Measurements from ENCODE around the gene WDR20.

WDR20 gene

DNA sequence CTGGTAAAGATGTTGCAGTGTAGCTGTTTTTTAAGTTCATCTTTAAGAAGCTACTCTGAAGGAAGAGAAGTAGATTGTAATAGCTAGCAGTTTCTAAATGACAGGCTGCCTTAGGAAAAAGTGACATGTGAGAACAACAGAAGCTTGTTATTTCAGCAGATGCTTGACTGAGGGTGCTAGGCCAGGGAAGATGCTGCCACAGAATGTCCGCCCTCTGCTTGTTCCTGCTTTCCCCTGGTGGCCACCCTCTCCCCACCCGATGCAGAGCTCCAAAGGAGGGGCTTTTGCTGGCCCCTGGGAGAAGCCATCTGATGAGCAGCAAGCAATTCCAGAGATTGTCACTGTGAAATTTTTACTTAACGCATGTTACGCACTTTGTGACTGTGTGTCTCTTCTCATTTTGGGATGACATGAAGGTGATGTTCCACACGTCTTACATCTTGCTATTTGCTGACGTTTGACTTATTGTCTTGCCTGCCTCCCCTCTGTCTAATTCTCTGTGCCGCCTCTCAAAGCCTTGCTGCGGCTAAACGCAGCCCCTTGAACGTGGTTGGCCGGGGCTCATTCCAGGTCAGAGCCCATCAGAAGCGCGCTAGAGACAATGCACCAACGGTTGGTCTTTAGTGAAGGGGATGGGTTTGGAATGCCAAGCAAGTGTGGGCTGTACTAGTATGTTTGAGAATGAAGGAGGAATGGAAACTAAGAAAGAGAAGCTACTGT lies 44.8 kb downstream of the WDR20 start:
- TF ChIP-seq, protein P1, sequence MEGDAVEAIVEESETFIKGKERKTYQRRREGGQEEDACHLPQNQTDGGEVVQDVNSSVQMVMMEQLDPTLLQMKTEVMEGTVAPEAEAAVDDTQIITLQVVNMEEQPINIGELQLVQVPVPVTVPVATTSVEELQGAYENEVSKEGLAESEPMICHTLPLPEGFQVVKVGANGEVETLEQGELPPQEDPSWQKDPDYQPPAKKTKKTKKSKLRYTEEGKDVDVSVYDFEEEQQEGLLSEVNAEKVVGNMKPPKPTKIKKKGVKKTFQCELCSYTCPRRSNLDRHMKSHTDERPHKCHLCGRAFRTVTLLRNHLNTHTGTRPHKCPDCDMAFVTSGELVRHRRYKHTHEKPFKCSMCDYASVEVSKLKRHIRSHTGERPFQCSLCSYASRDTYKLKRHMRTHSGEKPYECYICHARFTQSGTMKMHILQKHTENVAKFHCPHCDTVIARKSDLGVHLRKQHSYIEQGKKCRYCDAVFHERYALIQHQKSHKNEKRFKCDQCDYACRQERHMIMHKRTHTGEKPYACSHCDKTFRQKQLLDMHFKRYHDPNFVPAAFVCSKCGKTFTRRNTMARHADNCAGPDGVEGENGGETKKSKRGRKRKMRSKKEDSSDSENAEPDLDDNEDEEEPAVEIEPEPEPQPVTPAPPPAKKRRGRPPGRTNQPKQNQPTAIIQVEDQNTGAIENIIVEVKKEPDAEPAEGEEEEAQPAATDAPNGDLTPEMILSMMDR (IDR thresholded peaks at IDR 0.05; ENCODE audit: extremely low read depth, missing control alignments) = no peak
- peak; percentile 46 for DNase-seq (ENCODE audit: low spot score)

DNA sequence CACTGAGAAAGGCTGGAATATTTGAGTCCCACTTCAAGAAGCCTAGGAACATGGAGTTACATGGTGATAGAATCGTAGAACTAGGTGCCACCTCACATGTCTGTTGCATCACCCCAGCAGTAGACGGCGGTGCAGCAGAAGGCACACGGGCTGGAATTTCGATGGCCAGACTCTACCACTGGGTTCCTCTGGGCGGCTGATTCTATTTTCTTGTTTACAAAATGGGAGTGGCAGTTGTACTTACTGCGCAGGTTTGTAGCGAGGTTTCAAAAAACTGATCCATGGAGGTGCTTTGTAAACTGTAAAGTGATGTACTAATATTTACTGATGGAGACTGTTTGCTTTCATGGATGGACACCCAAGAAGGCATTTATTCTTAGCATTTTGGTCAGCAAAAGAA lies 45.7 kb downstream of the WDR20 start:
- DNase-seq (ENCODE audit: low spot score) = no peak

DNA sequence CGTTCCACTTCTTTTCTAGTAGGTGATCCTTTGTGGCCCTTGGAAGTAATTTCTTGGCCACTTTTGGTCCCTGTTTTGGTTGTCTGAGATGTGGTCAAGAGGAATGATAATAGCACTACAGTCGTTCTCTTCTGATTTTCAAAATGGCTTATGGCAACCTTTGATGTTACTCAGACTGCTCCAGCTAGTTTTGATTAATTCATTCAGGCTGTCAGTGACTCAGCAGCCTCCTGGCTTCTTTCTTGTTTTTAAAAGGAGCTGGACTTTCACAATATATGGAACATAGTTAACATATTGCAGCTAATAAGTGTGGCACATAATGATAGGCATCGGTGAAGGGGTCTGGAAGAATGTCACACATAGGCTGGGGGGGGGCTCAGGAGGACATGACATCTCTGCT lies 47.3 kb downstream of the WDR20 start:
- no peak for DNase-seq (ENCODE audit: low spot score)
- TF ChIP-seq, protein P1 (IDR thresholded peaks at IDR 0.05; ENCODE audit: extremely low read depth, missing control alignments) = no peak

More for the DNA sequence above, 45.7 kb downstream of the WDR20 start:
- TF ChIP-seq, protein P1 (IDR thresholded peaks at IDR 0.05; ENCODE audit: extremely low read depth, missing control alignments) = no peak

DNA sequence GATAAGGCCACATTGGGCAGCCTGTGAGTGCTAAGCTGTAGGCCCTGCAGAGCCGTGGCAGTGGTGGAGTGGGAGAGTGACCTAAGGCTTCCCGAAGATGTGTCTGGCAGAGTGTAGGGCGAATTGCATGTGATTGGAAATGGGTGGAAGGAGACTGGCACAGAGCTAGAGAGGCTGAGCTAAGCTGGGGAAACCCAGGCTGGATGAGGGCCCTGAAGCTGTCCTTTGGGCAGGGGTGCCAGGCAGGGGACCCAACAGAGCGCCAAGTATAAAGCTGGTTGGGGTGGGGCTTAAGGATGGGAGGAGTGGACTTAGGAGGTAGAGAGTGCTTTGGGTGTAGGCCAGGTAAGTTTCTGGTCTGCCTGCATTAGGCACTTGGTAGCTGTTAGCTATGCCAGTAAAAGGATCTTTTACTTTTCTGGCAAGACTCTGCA lies 47.9 kb downstream of the WDR20 start:
- TF ChIP-seq, protein P1 (IDR thresholded peaks at IDR 0.05; ENCODE audit: extremely low read depth, missing control alignments) = no peak
- DNase-seq (ENCODE audit: low spot score) = no peak

DNA sequence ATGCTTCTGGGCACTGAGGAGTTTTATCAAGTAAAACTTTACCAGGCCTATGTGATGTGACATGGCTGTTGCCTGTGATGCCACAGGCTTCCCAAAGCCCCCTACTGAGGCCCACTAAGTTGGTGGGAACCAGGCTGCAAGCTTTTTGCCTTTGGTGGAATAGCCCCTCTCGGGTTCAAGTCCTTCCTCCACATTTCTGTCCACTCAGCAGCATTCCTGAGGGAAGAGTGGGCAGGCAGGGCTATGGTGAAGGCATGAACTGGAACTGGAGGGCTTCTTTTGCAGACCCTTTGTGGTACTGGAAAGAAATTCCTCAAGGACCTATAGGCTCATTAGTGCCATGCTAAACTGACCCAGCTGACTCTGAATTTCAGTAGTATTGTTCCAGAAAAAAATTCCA lies 48.5 kb downstream of the WDR20 start:
- DNase-seq (ENCODE audit: low spot score) = no peak
- TF ChIP-seq, protein P1 (IDR thresholded peaks at IDR 0.05; ENCODE audit: extremely low read depth, missing control alignments) = no peak

DNA sequence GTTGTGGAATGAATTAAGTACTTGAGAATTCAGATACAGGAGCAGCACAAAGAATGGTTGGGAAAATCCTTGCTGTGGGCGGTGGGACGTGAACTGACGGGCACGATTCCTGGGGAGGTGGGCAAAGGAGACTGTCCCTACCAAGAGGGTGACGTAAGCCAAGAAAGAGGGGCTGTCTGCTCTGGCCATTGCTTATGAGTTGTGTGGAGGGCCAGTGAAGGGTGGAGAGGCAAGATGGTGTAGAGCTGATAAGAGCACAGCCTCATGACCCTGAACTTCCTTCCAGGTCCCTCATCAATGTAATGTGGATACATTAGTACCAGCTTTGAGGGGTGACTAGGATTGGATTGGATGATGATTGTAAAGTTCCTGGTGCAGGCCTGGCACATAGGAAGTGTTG lies 50.2 kb downstream of the WDR20 start:
- no peak for DNase-seq (ENCODE audit: low spot score)
- TF ChIP-seq, protein P1 (IDR thresholded peaks at IDR 0.05; ENCODE audit: extremely low read depth, missing control alignments) = no peak

DNA sequence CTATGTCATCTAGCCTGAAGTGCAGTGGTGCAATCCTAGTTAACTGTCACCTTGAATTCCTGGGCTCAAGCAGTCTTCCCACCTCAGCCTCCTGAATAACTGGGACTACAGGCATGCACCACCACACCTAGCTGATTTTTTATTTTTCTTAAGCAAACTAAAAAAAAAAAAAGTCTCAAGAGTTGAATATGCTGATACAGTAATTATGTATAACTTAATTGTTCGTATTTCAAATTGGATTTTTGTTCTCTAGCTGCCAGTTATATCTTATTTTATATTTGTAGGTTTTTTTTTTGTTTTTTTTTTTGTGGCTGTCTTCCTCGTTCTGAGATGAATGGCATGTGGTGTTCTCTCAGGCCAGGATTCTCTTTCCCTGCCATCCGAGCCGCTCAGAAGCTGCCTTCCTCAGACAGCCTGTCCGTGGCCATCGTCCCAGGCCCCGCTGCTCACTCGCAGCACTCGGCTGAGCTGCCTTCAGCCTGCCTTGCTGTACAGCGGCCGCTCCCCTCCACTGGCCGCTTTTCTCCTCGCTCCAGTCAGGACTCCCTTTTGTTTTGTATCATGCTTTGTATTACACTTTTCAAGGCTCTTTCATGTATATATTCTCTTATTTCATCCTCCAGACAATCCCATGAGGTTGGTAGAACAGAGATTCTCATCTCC lies 53.3 kb downstream of the WDR20 start:
- DNase-seq (ENCODE audit: low spot score) = no peak
- TF ChIP-seq, protein P1 (IDR thresholded peaks at IDR 0.05; ENCODE audit: extremely low read depth, missing control alignments) = no peak

Measured in GM20000 (cell line).